ENCODE data around the gene CLEC20A. TPM values are rescaled to one million over a fixed set of nuclear protein-coding genes. Genes with fewer than 3 reads are reported as not detected.

CLEC20A gene
- total and polyA plus RNA-seq, 2 experiments from 2014 or later = not detected

- TF ChIP-seq EZH2phosphoT487 (IDR thresholded peaks at IDR 0.05; ENCODE audit: unreplicated experiment) (no peak), ZNF331 (CRISPR knock-in tag; IDR thresholded peaks at IDR 0.05; ENCODE audit: low read depth) (no peak), JUNB (IDR thresholded peaks at IDR 0.05; ENCODE audit: unreplicated experiment) (no peak), NANOG (IDR thresholded peaks at IDR 0.05; ENCODE audit: borderline replicate concordance) (no peak), ETS1 (IDR thresholded peaks at IDR 0.05) (no peak), EZH2 (IDR thresholded peaks at IDR 0.05; ENCODE audit: low read depth, unreplicated experiment) (no peak), REST (IDR thresholded peaks at IDR 0.05; ENCODE audit: unreplicated experiment) (no peak)
Measured at GRCh38 chr1:178497903-178498478, 1.2 kb upstream of the CLEC20A start (continued).

DNA sequence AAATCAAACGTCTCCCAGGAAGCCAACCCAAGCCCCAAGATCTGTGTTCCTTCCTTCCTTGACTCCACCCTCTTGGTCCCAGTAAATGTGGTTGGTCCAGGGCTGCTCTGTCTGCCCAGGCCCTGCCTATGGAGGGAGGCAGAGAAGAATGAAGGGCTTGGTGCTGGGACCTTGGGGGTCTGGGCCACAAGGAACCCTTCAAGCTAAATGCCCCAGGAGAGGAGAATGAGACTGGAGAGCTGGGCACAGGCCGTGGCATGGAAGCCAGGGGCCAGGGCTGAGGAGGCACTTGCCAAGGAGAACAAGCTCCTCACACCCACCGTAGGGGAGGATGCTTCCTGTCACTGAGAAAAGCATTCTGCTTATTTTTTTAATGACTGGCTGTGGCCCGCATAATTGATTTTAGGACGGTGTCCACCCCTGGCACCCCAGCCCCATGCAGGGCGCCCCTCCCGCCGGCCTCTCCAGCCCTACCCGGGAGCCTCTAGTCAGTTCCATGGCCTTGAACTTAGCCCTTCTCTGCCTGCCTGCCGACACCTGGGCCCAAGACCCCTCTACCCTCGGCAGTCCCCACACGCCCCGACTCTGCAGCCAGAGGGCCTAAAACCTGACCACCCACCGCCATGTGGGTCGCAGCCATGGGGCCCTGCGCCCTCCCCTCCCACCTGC, 889 bp downstream of the CLEC20A start:
- Histone ChIP-seq H3K4me1 (ENCODE audit: insufficient read depth) (no peaks in the 10 kb centered on the region; the same call in 1 of the 2 replicates), H3K4me2 (no peak overlapping the region), H3K9me2 (ENCODE audit: insufficient read depth) (no peaks in the 10 kb centered on the region; the same call in 1 of the 2 replicates), H3F3A (replicated peaks; ENCODE audit: low read depth) (no peaks in the 10 kb centered on the region), H2AFZ (peak overlapping the region; percentile 80; the same call in 1 of the 2 replicates), H3K27me3 (ENCODE audit: insufficient read depth) (no peaks in the 10 kb centered on the region), H3K27ac (ENCODE audit: low read depth) (no peak overlapping the region), H3K4me3 (no peak overlapping the region), H3K79me2 (replicated peaks; ENCODE audit: insufficient read depth) (no peaks in the 10 kb centered on the region), H4K20me1 (replicated peaks; ENCODE audit: insufficient read depth) (no peaks in the 10 kb centered on the region), H3K36me3 (ENCODE audit: insufficient read depth) (no peaks in the 10 kb centered on the region)
- H3K4me3 Mint-ChIP-seq = no peak overlapping the region
- no peak overlapping the region for H3K27ac Mint-ChIP-seq
- ATAC-seq (no peak; the same call in 2 of the 3 replicates), DNase-seq (ENCODE audit: low spot score) (no peak)
- H3K4me1 Mint-ChIP-seq = peaks cover 16% of the 10 kb centered on the region
- H3K36me3 Mint-ChIP-seq (ENCODE audit: low read depth) = no peaks in the 10 kb centered on the region
- peaks cover 2% of the 10 kb centered on the region for H3K27me3 Mint-ChIP-seq (ENCODE audit: insufficient read depth, low read depth, poor library complexity)
- H3K9me3 Mint-ChIP-seq = no peaks in the 10 kb centered on the region; the same call in 1 of the 3 replicates
- TF ChIP-seq, protein P1, sequence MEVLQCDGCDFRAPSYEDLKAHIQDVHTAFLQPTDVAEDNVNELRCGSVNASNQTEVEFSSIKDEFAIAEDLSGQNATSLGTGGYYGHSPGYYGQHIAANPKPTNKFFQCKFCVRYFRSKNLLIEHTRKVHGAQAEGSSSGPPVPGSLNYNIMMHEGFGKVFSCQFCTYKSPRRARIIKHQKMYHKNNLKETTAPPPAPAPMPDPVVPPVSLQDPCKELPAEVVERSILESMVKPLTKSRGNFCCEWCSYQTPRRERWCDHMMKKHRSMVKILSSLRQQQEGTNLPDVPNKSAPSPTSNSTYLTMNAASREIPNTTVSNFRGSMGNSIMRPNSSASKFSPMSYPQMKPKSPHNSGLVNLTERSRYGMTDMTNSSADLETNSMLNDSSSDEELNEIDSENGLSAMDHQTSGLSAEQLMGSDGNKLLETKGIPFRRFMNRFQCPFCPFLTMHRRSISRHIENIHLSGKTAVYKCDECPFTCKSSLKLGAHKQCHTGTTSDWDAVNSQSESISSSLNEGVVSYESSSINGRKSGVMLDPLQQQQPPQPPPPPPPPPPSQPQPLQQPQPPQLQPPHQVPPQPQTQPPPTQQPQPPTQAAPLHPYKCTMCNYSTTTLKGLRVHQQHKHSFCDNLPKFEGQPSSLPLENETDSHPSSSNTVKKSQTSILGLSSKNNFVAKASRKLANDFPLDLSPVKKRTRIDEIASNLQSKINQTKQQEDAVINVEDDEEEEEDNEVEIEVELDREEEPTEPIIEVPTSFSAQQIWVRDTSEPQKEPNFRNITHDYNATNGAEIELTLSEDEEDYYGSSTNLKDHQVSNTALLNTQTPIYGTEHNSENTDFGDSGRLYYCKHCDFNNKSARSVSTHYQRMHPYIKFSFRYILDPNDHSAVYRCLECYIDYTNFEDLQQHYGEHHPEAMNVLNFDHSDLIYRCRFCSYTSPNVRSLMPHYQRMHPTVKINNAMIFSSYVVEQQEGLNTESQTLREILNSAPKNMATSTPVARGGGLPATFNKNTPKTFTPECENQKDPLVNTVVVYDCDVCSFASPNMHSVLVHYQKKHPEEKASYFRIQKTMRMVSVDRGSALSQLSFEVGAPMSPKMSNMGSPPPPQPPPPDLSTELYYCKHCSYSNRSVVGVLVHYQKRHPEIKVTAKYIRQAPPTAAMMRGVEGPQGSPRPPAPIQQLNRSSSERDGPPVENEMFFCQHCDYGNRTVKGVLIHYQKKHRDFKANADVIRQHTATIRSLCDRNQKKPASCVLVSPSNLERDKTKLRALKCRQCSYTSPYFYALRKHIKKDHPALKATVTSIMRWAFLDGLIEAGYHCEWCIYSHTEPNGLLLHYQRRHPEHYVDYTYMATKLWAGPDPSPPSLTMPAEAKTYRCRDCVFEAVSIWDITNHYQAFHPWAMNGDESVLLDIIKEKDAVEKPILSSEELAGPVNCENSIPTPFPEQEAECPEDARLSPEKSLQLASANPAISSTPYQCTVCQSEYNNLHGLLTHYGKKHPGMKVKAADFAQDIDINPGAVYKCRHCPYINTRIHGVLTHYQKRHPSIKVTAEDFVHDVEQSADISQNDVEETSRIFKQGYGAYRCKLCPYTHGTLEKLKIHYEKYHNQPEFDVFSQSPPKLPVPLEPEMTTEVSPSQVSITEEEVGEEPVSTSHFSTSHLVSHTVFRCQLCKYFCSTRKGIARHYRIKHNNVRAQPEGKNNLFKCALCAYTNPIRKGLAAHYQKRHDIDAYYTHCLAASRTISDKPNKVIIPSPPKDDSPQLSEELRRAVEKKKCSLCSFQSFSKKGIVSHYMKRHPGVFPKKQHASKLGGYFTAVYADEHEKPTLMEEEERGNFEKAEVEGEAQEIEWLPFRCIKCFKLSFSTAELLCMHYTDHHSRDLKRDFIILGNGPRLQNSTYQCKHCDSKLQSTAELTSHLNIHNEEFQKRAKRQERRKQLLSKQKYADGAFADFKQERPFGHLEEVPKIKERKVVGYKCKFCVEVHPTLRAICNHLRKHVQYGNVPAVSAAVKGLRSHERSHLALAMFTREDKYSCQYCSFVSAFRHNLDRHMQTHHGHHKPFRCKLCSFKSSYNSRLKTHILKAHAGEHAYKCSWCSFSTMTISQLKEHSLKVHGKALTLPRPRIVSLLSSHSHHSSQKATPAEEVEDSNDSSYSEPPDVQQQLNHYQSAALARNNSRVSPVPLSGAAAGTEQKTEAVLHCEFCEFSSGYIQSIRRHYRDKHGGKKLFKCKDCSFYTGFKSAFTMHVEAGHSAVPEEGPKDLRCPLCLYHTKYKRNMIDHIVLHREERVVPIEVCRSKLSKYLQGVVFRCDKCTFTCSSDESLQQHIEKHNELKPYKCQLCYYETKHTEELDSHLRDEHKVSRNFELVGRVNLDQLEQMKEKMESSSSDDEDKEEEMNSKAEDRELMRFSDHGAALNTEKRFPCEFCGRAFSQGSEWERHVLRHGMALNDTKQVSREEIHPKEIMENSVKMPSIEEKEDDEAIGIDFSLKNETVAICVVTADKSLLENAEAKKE (CRISPR knock-in tag; IDR thresholded peaks at IDR 0.05) = no peak
- TF ChIP-seq POLR2AphosphoS5 (IDR thresholded peaks at IDR 0.05; ENCODE audit: low read depth) (no peak), NANOG (IDR thresholded peaks at IDR 0.05; ENCODE audit: borderline replicate concordance) (no peak), ZNF331 (CRISPR knock-in tag; IDR thresholded peaks at IDR 0.05; ENCODE audit: low read depth) (no peak), JUNB (IDR thresholded peaks at IDR 0.05; ENCODE audit: unreplicated experiment) (no peak), EZH2 (IDR thresholded peaks at IDR 0.05; ENCODE audit: low read depth, unreplicated experiment) (no peak), STAT1 (IDR thresholded peaks at IDR 0.05; ENCODE audit: unreplicated experiment) (no peak), ZNF114 (CRISPR knock-in tag; IDR thresholded peaks at IDR 0.05) (no peak)

All from GM23338 (cell line).